ENCODE measurements around the gene LY6G5C. TPM values are rescaled to one million over a fixed set of nuclear protein-coding genes. Genes with fewer than 3 reads are reported as not detected.
A peak's percentile ranks its signal among the peaks of the same experiment; 100 is the strongest.

Gene LY6G5C
- total and polyA plus RNA-seq, 10 donors, result 3.3 to 7.9 (median 5.2) TPM

DNA sequence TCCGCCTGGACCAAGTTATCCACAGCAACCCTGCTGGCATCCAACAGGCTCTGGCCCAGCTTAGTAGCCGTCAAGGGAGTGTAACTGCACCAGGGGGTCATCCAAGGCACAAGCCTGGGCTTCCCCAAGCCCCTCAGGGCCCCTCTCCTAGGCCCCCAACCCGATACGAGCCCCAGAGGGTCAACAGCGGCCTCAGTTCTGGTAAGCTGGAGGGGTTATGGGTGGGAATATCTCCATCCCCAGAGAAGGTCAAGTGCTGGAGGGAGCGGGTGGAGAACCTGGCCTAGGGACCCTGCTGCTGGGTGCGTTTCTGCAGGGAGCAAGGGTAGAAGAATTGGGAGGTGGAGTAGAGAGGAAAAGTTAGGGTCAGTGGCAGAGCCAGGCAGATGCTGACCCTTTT is 47.4 kb downstream of the LY6G5C start:
- Histone ChIP-seq H3K4me3 (no peak overlapping the region), H3K4me1 (peaks cover 0 to 6% (median 0%) of the 10 kb centered on the region in 6 donors), H3K27ac (no peak overlapping the region), H3K36me3 (peaks cover 0 to 100% (median 100%) of the 10 kb centered on the region in 6 donors), H3K9me3 (no peaks in the 10 kb centered on the region), H3K27me3 (replicated peaks in 1 of 7) (no peaks in the 10 kb centered on the region)
- TF ChIP-seq POLR2AphosphoS5 (IDR thresholded peaks at IDR 0.05) (peak; percentile 20 to 55 (median 29)), POLR2A (IDR thresholded peaks at IDR 0.05) (no peak)
- DNase-seq, result no peak
- 91 to 97% (median 96%) methylated on average over 7 of the region's 7 CpGs for WGBS, 5 donors
- intact Hi-C loops (cut with DNase I; ENCODE audit: low total_unique reads), result no loop called here

GRCh38 chr6:31632279-31632946 is 48.5 kb downstream of the LY6G5C start:
- no peaks in the 10 kb centered on the region for H3K9me3 ChIP-seq
- no peak for DNase-seq
- peaks cover 0 to 6% (median 0%) of the 10 kb centered on the region in 6 donors for H3K4me1 ChIP-seq
- no peak overlapping the region for H3K4me3 ChIP-seq
- peaks cover 0 to 100% (median 100%) of the 10 kb centered on the region in 6 donors for H3K36me3 ChIP-seq
- no peak overlapping the region for H3K27ac ChIP-seq
- 92 to 97% (median 94%) methylated on average over 24 to 26 of the region's 26 CpGs for WGBS, 5 donors
- TF ChIP-seq, protein P1, sequence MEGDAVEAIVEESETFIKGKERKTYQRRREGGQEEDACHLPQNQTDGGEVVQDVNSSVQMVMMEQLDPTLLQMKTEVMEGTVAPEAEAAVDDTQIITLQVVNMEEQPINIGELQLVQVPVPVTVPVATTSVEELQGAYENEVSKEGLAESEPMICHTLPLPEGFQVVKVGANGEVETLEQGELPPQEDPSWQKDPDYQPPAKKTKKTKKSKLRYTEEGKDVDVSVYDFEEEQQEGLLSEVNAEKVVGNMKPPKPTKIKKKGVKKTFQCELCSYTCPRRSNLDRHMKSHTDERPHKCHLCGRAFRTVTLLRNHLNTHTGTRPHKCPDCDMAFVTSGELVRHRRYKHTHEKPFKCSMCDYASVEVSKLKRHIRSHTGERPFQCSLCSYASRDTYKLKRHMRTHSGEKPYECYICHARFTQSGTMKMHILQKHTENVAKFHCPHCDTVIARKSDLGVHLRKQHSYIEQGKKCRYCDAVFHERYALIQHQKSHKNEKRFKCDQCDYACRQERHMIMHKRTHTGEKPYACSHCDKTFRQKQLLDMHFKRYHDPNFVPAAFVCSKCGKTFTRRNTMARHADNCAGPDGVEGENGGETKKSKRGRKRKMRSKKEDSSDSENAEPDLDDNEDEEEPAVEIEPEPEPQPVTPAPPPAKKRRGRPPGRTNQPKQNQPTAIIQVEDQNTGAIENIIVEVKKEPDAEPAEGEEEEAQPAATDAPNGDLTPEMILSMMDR (IDR thresholded peaks at IDR 0.05 in 8 of 11, conservative IDR thresholded peaks at IDR 0.05 in 3 of 11), result no peak
- TF ChIP-seq POLR2AphosphoS5 (IDR thresholded peaks at IDR 0.05), result peak; percentile 47 to 79 (median 49)
- TF ChIP-seq POLR2A (IDR thresholded peaks at IDR 0.05), result no peak
- H3K27me3 ChIP-seq (replicated peaks in 1 of 7), result no peaks in the 10 kb centered on the region
- intact Hi-C loops (cut with DNase I; ENCODE audit: low total_unique reads), result no loop called here

GRCh38 chr6:31631681-31632278 is 49.1 kb downstream of the LY6G5C start:
- 87 to 92% (median 91%) methylated on average over 31 to 32 of the region's 32 CpGs for WGBS, 5 donors
- TF ChIP-seq POLR2A (IDR thresholded peaks at IDR 0.05) (no peak), POLR2AphosphoS5 (IDR thresholded peaks at IDR 0.05) (peak; percentile 17 to 80 (median 37))

GRCh38 chr6:31631209-31631608 is 49.7 kb downstream of the LY6G5C start:
- Histone ChIP-seq H3K27me3 (replicated peaks in 1 of 7) (no peaks in the 10 kb centered on the region), H3K27ac (no peak overlapping the region), H3K4me1 (peaks cover 0 to 6% (median 0%) of the 10 kb centered on the region in 6 donors), H3K36me3 (peaks cover 0 to 100% (median 100%) of the 10 kb centered on the region in 6 donors), H3K4me3 (no peak overlapping the region), H3K9me3 (no peaks in the 10 kb centered on the region)
- intact Hi-C loops (cut with DNase I; ENCODE audit: low total_unique reads), result no loop called here
- DNase-seq, result no peak
- WGBS, 5 donors, result 88 to 96% (median 92%) methylated on average over 7 to 16 of the region's 16 CpGs
- TF ChIP-seq POLR2A (IDR thresholded peaks at IDR 0.05), result no peak
- TF ChIP-seq, protein P1 (IDR thresholded peaks at IDR 0.05 in 8 of 11, conservative IDR thresholded peaks at IDR 0.05 in 3 of 11), result no peak
- TF ChIP-seq POLR2AphosphoS5 (IDR thresholded peaks at IDR 0.05), result no peak

More at GRCh38 chr6:31631681-31632278, 49.1 kb downstream of the LY6G5C start:
- Histone ChIP-seq H3K36me3 (peaks cover 0 to 100% (median 100%) of the 10 kb centered on the region in 6 donors), H3K27me3 (replicated peaks in 1 of 7) (no peaks in the 10 kb centered on the region), H3K27ac (no peak overlapping the region), H3K4me1 (peaks cover 0 to 6% (median 0%) of the 10 kb centered on the region in 6 donors), H3K4me3 (no peak overlapping the region), H3K9me3 (no peaks in the 10 kb centered on the region)
- intact Hi-C loops (cut with DNase I; ENCODE audit: low total_unique reads), result no loop called here
- no peak for DNase-seq

Data from spleen (tissue), 11 donors.